Mucosa of descending colon (tissue), 3 donors: ENCODE data around the gene ACTR1B. TPM values are rescaled to one million over a fixed set of nuclear protein-coding genes. Genes with fewer than 3 reads are reported as not detected.
"Not testable (repeated sequence)": the region's sequence is repeated elsewhere in the genome, so short reads cannot be mapped to it uniquely, and the experiment has no call there.

ENCODE experiments used
- ATAC-seq: fragments of 200-7000 bp; cut with Tn5 transposase; one replicate; pipeline ENCODE4 v1.9.1; 2020; ENCODE audit warnings: mild to moderate bottlenecking, moderate library complexity
- DNase-seq, 3 donors: peaks; one replicate each; pipeline ENCODE4 v3.0.0-alpha.2; 2020
- H3K36me3 ChIP-seq: fragments of 200-600 bp; one replicate; pipeline ENCODE4 v1.8.0; 2021; ENCODE audit warnings: low read depth, mild to moderate bottlenecking
- H3K4me1 ChIP-seq: fragments of 200-600 bp; one replicate; pipeline ENCODE4 v1.8.0; 2021; ENCODE audit warnings: low read depth, mild to moderate bottlenecking
- H3K4me3 ChIP-seq: fragments of 200-600 bp; one replicate; pipeline ENCODE4 v1.8.0; 2021; ENCODE audit warnings: mild to moderate bottlenecking
- H3K9me3 ChIP-seq: fragments of 200-600 bp; one replicate; pipeline ENCODE4 v1.8.0; 2021; ENCODE audit warnings: mild to moderate bottlenecking
- CTCF ChIP-seq: fragments of 200-600 bp; IDR thresholded peaks from one replicate; pipeline ENCODE4 v1.8.0; 2022; ENCODE audit warnings: antibody characterized with exemption, mild to moderate bottlenecking
- intact Hi-C, 2 donors: fragments of 100-400 bp; cut with DNase I in 1 of 2; cut with micrococcal nuclease in 1 of 2; formaldehyde crosslinking; loops; one replicate each; pipeline versions ENCODE4 v1.11.0 to v1.11.1; 2022; cut with DNase I, micrococcal nuclease
- total RNA-seq, 3 donors: library from RNA; stranded (reverse); fragmentation: NEBNext Ultra II Directional in 2 of 3; extraction: Animal tissue kit (Norgen Biotek cat#: 25700) in 2 of 3; gene quantifications; one replicate each; pipeline versions ENCODE4 v1.2.1 to v1.2.4, GENCODE V29; 2021 to 2023
- donor health status: DM: no; HTN: no; CAD: no; lungs with moderate emphysema.
- donor health status: DM: no; HTN: no; CAD: no.
- donor health status: DM: no; HTN: yes; CAD: no.

Gene ACTR1B
- total RNA-seq, 3 donors from 2014 or later = 63.4 to 79.7 (median 78.3) TPM

- H3K4me3 ChIP-seq = no peak overlapping the region
- ATAC-seq = peak; percentile 41
- H3K36me3 ChIP-seq = no peaks in the 10 kb centered on the region
- no peak for TF ChIP-seq CTCF
- intact Hi-C loops = no loop called here
- H3K9me3 ChIP-seq = no peaks in the 10 kb centered on the region
- no peaks in the 10 kb centered on the region for H3K4me1 ChIP-seq
- DNase-seq = no peak
These were observed 9.5 kb upstream of the ACTR1B start for GRCh38 chr2:97673182-97673914.

- intact Hi-C loops = not testable (repeated sequence)
These were observed 8.8 kb upstream of the ACTR1B start for GRCh38 chr2:97672606-97673140.

GRCh38 chr2:97671526-97671925, 7.7 kb upstream of the ACTR1B start:
- intact Hi-C loops = no loop called here
- no peak for TF ChIP-seq CTCF
- ATAC-seq (no peak), DNase-seq (no peak)
- no peaks in the 10 kb centered on the region for H3K4me1 ChIP-seq
- H3K9me3 ChIP-seq = no peaks in the 10 kb centered on the region
- no peak overlapping the region for H3K4me3 ChIP-seq
- H3K36me3 ChIP-seq = no peaks in the 10 kb centered on the region

More at GRCh38 chr2:97672606-97673140, 8.8 kb upstream of the ACTR1B start:
- DNase-seq, ATAC-seq, H3K4me1 ChIP-seq, H3K36me3 ChIP-seq, H3K9me3 ChIP-seq, H3K4me3 ChIP-seq: not testable (repeated sequence)

GRCh38 chr2:97670471-97670870, 6.6 kb upstream of the ACTR1B start:
- H3K9me3 ChIP-seq = no peaks in the 10 kb centered on the region
- no peak for DNase-seq
- no peaks in the 10 kb centered on the region for H3K36me3 ChIP-seq
- intact Hi-C loops = no loop called here
- no peak for ATAC-seq
- H3K4me1 ChIP-seq = no peaks in the 10 kb centered on the region
- TF ChIP-seq CTCF = no peak
- no peak overlapping the region for H3K4me3 ChIP-seq

GRCh38 chr2:97669448-97669847, 5.6 kb upstream of the ACTR1B start, which contains the start of gene C2orf92:
Gene C2orf92, plus strand, starts transcription at chr2:97669713. Its CDS starts 76 bp downstream, at chr2:97669789.
- no peak for TF ChIP-seq CTCF
- intact Hi-C loops = no loop called here

GRCh38 chr2:97664636-97664970, 759 bp upstream of the ACTR1B start:
- Histone ChIP-seq H3K4me1 (peaks cover 14% of the 10 kb centered on the region), H3K36me3 (no peaks in the 10 kb centered on the region), H3K4me3 (peak overlapping the region; percentile 61), H3K9me3 (no peaks in the 10 kb centered on the region)
- ATAC-seq (no peak), DNase-seq (peak in 2 of 3 donors; percentile 51 to 55)
- intact Hi-C loops = no loop called here
- no peak for TF ChIP-seq CTCF

More at GRCh38 chr2:97669448-97669847, 5.6 kb upstream of the ACTR1B start, which contains the start of gene C2orf92:
- Histone ChIP-seq H3K4me3 (no peak within 1 kb of the TSS), H3K36me3 (no peaks in the 10 kb centered on the region), H3K4me1 (no peaks in the 10 kb centered on the region), H3K9me3 (no peaks in the 10 kb centered on the region)
- no peak for DNase-seq
- no peak for ATAC-seq
